SK-N-MC (cell line): ENCODE results near the gene KRTAP10-6.
"Not testable (repeated sequence)": the region's sequence is repeated elsewhere in the genome, so short reads cannot be mapped to it uniquely, and the experiment has no call there.

Experiments used
- DNase-seq: peaks from one replicate; pipeline ENCODE4 v3.0.0-alpha.2; 2011; ENCODE audit warnings: low read depth, low spot score
- H3K27ac ChIP-seq: fragments of 200-600 bp; sonication (generic); 2 replicates; pipeline ENCODE4 v1.5.1; 2016; ENCODE audit warnings: mixed run types
- H3K36me3 ChIP-seq: fragments of 200-600 bp; sonication (generic); 2 replicates; pipeline ENCODE4 v1.6.1; 2017; ENCODE audit warnings: antibody characterized with exemption, low read length, mixed read lengths; ENCODE audit not compliant: insufficient read depth
- H3K4me3 ChIP-seq: fragments of 200-600 bp; sonication (generic); 2 replicates; pipeline ENCODE4 v1.5.1; 2016
- H3K9ac ChIP-seq: fragments of 200-600 bp; sonication (generic); 2 replicates; pipeline ENCODE4 v1.8.0; 2017; ENCODE audit warnings: mixed run types, mixed read lengths; ENCODE audit not compliant: insufficient read length
- H3K9me3 ChIP-seq: fragments of 200-600 bp; sonication (generic); 2 replicates; pipeline ENCODE4 v1.6.1; 2017; ENCODE audit warnings: low read depth, mild to moderate bottlenecking, antibody characterized with exemption, low read length, moderate library complexity, mixed read lengths
- EZH2 ChIP-seq: fragments of 200-600 bp; sonication (generic); IDR thresholded peaks from one replicate; pipeline ENCODE4 v1.6.1; 2017; ENCODE audit warnings: antibody characterized with exemption
- FOXP2 ChIP-seq: optimal IDR thresholded peaks from 2 replicates; pipeline ENCODE3; 2011; ENCODE audit warnings: mild to moderate bottlenecking, moderate library complexity; ENCODE audit not compliant: insufficient read depth; ENCODE audit errors: extremely low read length, control extremely low read depth
- POLR2AphosphoS5 ChIP-seq: IDR thresholded peaks from 2 replicates; pipeline ENCODE4 v1.6.1; 2012; ENCODE audit warnings: mild to moderate bottlenecking, low read depth, low read length, borderline replicate concordance

The KRTAP10-6 gene

GRCh38 chr21:44558695-44559094 is 33.6 kb downstream of the KRTAP10-6 start, which contains the start of gene KRTAP10-3:
KRTAP10-3 (minus strand) TSS chr21:44558795; CDS start chr21:44558715, 80 bp downstream.
- Histone ChIP-seq H3K27ac (no peak within 1 kb of the TSS), H3K9me3 (peaks cover 3% of the 10 kb centered on the region; the same call in 1 of the 2 replicates), H3K9ac (no peak within 1 kb of the TSS), H3K36me3 (peaks cover 9% of the 10 kb centered on the region), H3K4me3 (no peak within 1 kb of the TSS)
- no peak for DNase-seq
- no peak for TF ChIP-seq FOXP2
- TF ChIP-seq EZH2, result no peak
- no peak for TF ChIP-seq POLR2AphosphoS5

DNA sequence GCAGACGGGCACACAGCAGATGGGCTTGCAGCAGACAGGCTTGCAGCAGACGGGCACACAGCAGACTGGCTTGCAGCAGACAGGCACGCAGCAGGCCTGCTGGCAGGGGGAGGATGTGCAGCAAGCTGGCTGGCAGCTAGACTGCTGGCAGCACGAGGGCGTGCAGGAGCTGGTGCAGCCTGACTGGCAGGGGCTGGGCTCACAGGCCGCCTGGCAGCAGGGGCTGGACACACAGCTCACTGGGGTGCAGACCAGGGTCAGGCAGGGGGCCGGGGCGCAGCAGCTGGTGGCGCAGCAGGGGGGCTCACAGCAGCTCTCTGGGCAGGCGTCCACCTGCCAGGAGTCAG is 34.0 kb downstream of the KRTAP10-6 start:
- not testable (repeated sequence) for H3K9me3 ChIP-seq, DNase-seq, H3K36me3 ChIP-seq, H3K27ac ChIP-seq, H3K9ac ChIP-seq, H3K4me3 ChIP-seq

- H3K27ac ChIP-seq, result no peak overlapping the region
- no peak overlapping the region for H3K4me3 ChIP-seq
- peaks cover 2% of the 10 kb centered on the region; the same call in 1 of the 2 replicates for H3K9me3 ChIP-seq
- DNase-seq, result no peak
- 0 out of 2 replicates have a peak, but pooled peaks cover 2% of the 10 kb centered on the region for H3K36me3 ChIP-seq
- TF ChIP-seq EZH2 (no peak), FOXP2 (no peak), POLR2AphosphoS5 (no peak)
- no peak overlapping the region for H3K9ac ChIP-seq
These were observed 34.6 kb downstream of the KRTAP10-6 start for GRCh38 chr21:44557491-44558328.

DNA sequence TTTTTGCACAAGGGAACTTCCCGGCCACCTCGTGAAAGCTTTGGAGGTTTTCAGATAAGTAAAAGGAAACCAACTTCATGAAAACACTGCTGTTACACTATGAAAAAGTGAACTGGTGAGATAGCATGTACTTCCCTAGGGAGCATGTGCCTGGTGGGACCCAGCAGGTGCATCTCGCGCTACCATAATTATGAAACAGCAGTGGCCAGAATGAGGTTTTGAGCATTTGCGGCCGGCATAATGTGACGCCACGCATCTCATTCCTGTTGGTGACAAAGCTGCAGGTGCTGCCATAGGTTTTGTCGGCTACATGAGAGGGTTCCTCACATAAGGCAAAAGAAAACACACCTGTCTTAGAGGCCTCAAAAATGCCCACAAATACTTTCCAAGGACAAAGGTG is 35.4 kb downstream of the KRTAP10-6 start:
- Histone ChIP-seq H3K9ac (no peak overlapping the region), H3K9me3 (no peaks in the 10 kb centered on the region), H3K4me3 (no peak overlapping the region), H3K27ac (no peak overlapping the region), H3K36me3 (no peaks in the 10 kb centered on the region)
- DNase-seq, result no peak
- TF ChIP-seq FOXP2 (no peak), POLR2AphosphoS5 (no peak), EZH2 (no peak)

DNA sequence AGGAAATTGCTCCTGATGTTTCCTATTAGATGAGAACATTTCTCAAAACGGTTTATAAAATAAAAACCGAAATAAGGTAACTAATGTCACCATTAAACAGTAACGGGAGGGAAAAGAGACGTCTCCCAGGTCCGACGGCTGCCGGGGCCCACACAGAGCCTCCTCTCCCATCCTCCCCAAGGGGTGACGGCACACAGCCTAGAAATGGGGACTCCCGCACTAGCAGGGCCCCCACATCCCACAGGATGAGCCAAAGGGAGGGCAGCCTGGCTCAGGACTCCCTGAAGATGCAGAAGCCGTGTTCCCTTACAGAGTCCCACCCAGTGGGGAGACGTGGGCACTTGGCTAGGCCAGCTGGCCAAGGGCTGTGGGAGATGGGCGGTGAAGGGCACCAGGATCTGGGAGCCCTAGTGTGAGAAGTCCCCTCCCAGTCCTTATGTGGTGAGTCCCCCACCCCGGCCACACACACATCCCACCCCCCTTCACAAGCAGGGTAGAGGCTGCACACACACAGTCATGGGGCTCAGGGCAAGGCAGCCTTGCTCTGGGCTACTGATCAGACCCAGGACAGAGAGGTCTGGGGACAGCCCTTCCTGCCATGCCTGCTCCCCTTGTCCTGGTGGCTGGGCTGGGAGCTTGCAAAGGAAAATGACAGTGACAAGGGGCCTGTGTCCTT is 37.0 kb downstream of the KRTAP10-6 start:
- Histone ChIP-seq H3K36me3 (no peaks in the 10 kb centered on the region), H3K27ac (no peak overlapping the region), H3K4me3 (no peak overlapping the region), H3K9me3 (no peaks in the 10 kb centered on the region), H3K9ac (no peak overlapping the region)
- TF ChIP-seq POLR2AphosphoS5 (no peak), FOXP2 (no peak), EZH2 (no peak)
- no peak for DNase-seq

DNA sequence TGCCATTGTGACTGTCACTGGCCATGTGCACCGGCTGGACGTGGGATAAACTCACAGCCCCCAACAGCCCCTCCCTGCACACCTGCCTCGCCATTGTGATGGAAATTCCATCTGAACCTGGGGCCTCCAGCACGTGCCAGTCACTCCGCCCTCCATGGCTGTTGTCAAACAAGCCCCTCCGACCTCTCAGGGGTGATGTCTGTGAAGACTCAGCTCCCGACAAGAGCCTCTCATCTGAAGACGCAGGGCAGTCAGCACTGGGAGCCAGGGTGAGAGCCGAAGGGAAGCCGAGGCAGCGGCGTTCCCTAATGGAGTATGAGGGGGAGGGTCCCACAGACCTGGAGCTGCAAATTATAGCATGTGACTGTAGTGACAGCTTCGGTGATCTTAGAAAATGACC is 39.6 kb downstream of the KRTAP10-6 start:
- no peak overlapping the region for H3K27ac ChIP-seq
- H3K4me3 ChIP-seq, result no peak overlapping the region
- H3K9me3 ChIP-seq, result no peaks in the 10 kb centered on the region
- H3K36me3 ChIP-seq, result no peaks in the 10 kb centered on the region
- TF ChIP-seq EZH2 (no peak), FOXP2 (no peak), POLR2AphosphoS5 (no peak)
- no peak overlapping the region for H3K9ac ChIP-seq
- DNase-seq, result no peak

GRCh38 chr21:44552136-44552535 is 40.2 kb downstream of the KRTAP10-6 start:
- Histone ChIP-seq H3K9me3 (no peaks in the 10 kb centered on the region), H3K27ac (no peak overlapping the region), H3K9ac (no peak overlapping the region), H3K4me3 (no peak overlapping the region), H3K36me3 (no peaks in the 10 kb centered on the region)
- DNase-seq, result no peak
- TF ChIP-seq FOXP2 (no peak), EZH2 (no peak), POLR2AphosphoS5 (no peak)

GRCh38 chr21:44551340-44551961 is 40.9 kb downstream of the KRTAP10-6 start, which contains the start of gene KRTAP10-2:
KRTAP10-2 (minus strand) TSS chr21:44551505; CDS start chr21:44551458, 47 bp downstream.
- H3K9me3 ChIP-seq, result peaks cover 3% of the 10 kb centered on the region; the same call in 1 of the 2 replicates
- H3K9ac ChIP-seq, result no peak within 1 kb of the TSS
- no peak for TF ChIP-seq EZH2
- TF ChIP-seq FOXP2, result no peak
- H3K4me3 ChIP-seq, result no peak within 1 kb of the TSS
- DNase-seq, result no peak
- no peak within 1 kb of the TSS for H3K27ac ChIP-seq
- H3K36me3 ChIP-seq, result no peaks in the 10 kb centered on the region

GRCh38 chr21:44550807-44551206 is 41.5 kb downstream of the KRTAP10-6 start:
- no peaks in the 10 kb centered on the region for H3K36me3 ChIP-seq
- H3K4me3 ChIP-seq, result no peak overlapping the region
- TF ChIP-seq FOXP2, result no peak
- H3K9me3 ChIP-seq, result peaks cover 3% of the 10 kb centered on the region; the same call in 1 of the 2 replicates
- no peak for DNase-seq
- H3K9ac ChIP-seq, result no peak overlapping the region
- H3K27ac ChIP-seq, result no peak overlapping the region

GRCh38 chr21:44550285-44550684 is 42.0 kb downstream of the KRTAP10-6 start:
- not testable (repeated sequence) for H3K36me3 ChIP-seq, H3K9me3 ChIP-seq, H3K9ac ChIP-seq, H3K27ac ChIP-seq, H3K4me3 ChIP-seq, DNase-seq
